ENCODE measurements around the gene ADARB2.

DNA sequence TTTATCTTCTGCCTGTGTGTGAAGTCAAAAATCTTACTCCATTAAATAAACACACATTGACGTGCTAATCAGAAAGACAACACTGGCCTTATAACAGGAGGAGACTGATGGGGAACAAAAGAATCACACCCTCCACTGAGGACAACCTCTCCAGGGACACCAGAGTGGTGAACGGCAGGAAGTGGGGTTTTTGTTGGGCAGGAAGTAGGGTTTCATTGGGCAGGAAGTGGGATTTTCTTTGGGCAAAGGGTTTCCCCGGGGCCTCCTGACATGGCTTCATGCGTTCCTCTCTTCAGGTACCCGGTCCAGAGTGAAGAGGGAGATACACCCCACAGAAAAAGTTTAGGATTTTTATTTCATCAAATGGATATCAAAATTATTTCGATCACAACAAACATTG is 30.6 kb downstream of the ADARB2 start:
- no peak for TF ChIP-seq ZNF384 (IDR thresholded peaks at IDR 0.05)
- TF ChIP-seq, protein P1, sequence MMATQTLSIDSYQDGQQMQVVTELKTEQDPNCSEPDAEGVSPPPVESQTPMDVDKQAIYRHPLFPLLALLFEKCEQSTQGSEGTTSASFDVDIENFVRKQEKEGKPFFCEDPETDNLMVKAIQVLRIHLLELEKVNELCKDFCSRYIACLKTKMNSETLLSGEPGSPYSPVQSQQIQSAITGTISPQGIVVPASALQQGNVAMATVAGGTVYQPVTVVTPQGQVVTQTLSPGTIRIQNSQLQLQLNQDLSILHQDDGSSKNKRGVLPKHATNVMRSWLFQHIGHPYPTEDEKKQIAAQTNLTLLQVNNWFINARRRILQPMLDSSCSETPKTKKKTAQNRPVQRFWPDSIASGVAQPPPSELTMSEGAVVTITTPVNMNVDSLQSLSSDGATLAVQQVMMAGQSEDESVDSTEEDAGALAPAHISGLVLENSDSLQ (IDR thresholded peaks at IDR 0.05): no peak
- no peak for TF ChIP-seq NFRKB (IDR thresholded peaks at IDR 0.05)
- no peak for TF ChIP-seq BHLHE40 (IDR thresholded peaks at IDR 0.05; ENCODE audit: borderline replicate concordance)
- TF ChIP-seq FOXA1 (IDR thresholded peaks at IDR 0.05): no peak
- TF ChIP-seq SP1 (IDR thresholded peaks at IDR 0.05): no peak

Data from HEK293T (cell line).